BJ (cell line): ENCODE data around the gene BICD2. TPM values are rescaled to one million over a fixed set of nuclear protein-coding genes. Genes with fewer than 3 reads are reported as not detected.

ENCODE experiments used
- CTCF ChIA-PET: fragments of 350-600 bp; formaldehyde crosslinking; extraction: SDS; loops from one replicate; lab custom pipeline; 2021; ENCODE audit warnings: antibody characterized with exemption, inconsistent platforms; lab: Yijun Ruan, JAX
- POLR2A ChIA-PET: fragments of 300-600 bp; sonication (Branson Sonifier 250); formaldehyde crosslinking; extraction: SDS; loops from one replicate; lab custom pipeline; 2021; ENCODE audit warnings: antibody characterized with exemption; lab: Charles Lee
- DNase-seq: peaks from one replicate; pipeline ENCODE4 v3.0.0-alpha.2; 2011; ENCODE audit warnings: low read depth
- H3K27me3 ChIP-seq: 2 replicates; pipeline ENCODE4 v1.6.0; 2011; ENCODE audit warnings: low read length; ENCODE audit not compliant: control insufficient read depth, insufficient read depth
- H3K36me3 ChIP-seq: 2 replicates; pipeline ENCODE4 v1.5.1; 2011; ENCODE audit warnings: low read length; ENCODE audit not compliant: control insufficient read depth, insufficient read depth
- H3K4me3 ChIP-seq: 2 replicates; pipeline ENCODE4 v1.5.1; 2011; ENCODE audit warnings: low read depth, mild to moderate bottlenecking, control low read depth, low read length
- CTCF ChIP-seq: IDR thresholded peaks from 2 replicates; pipeline ENCODE4 v1.5.1; 2011; ENCODE audit warnings: low read depth, mild to moderate bottlenecking, control low read depth, inconsistent platforms, low read length, moderate library complexity; ENCODE audit not compliant: insufficient read depth
- polyA plus RNA-seq: library from polyadenylated mRNA; depleted of rRNA; stranded (reverse); fragments of >200 nt; gene quantifications from 2 replicates; pipeline ENCODE4 v1.2.3, GENCODE V29; 2011

The BICD2 gene
- polyA plus RNA-seq, 1 experiment = 11.6 TPM

- no peaks in the 10 kb centered on the region; the same call in 1 of the 2 replicates for H3K36me3 ChIP-seq
- no peak for DNase-seq
- ChIA-PET POLR2A (no interaction called here), CTCF (interaction anchor here (0.6 to 1.2 kb wide), 4 partner anchors 11 to 45 kb away, joined by 3 read pairs; no protein-coding TSS in a partner anchor)
- H3K4me3 ChIP-seq = no peak overlapping the region
- no peaks in the 10 kb centered on the region for H3K27me3 ChIP-seq
- no peak for TF ChIP-seq CTCF
These were observed 17.0 kb downstream of the BICD2 start for GRCh38 chr9:92747459-92748232.

GRCh38 chr9:92746567-92747458 lies 17.8 kb downstream of the BICD2 start:
- no peak for TF ChIP-seq CTCF
- ChIA-PET CTCF (interaction anchor here (1.0 to 1.7 kb wide), 4 partner anchors 11 to 44 kb away, joined by 3 to 5 read pairs (median 3); no protein-coding TSS in a partner anchor), POLR2A (no interaction called here)
- Histone ChIP-seq H3K4me3 (no peak overlapping the region), H3K27me3 (no peaks in the 10 kb centered on the region), H3K36me3 (no peaks in the 10 kb centered on the region; the same call in 1 of the 2 replicates)
- no peak for DNase-seq

- H3K27me3 ChIP-seq = no peaks in the 10 kb centered on the region
- no peak for DNase-seq
- ChIA-PET CTCF (interaction anchor here (0.9 to 1.7 kb wide), 2 partner anchors 11 to 14 kb away, joined by 4 to 5 read pairs; no protein-coding TSS in a partner anchor), POLR2A (no interaction called here)
- no peak overlapping the region for H3K4me3 ChIP-seq
- no peak for TF ChIP-seq CTCF
- H3K36me3 ChIP-seq = no peaks in the 10 kb centered on the region; the same call in 1 of the 2 replicates
These were observed 18.8 kb downstream of the BICD2 start for GRCh38 chr9:92745881-92746280.

GRCh38 chr9:92745331-92745730 lies 19.3 kb downstream of the BICD2 start:
- ChIA-PET POLR2A (no interaction called here), CTCF (interaction anchor here (0.9 to 1.7 kb wide), 3 partner anchors 10 to 13 kb away, joined by 4 to 5 read pairs (median 4); no protein-coding TSS in a partner anchor)
- no peak for TF ChIP-seq CTCF
- H3K36me3 ChIP-seq = no peaks in the 10 kb centered on the region; the same call in 1 of the 2 replicates
- DNase-seq = no peak
- H3K27me3 ChIP-seq = no peaks in the 10 kb centered on the region
- H3K4me3 ChIP-seq = no peak overlapping the region

- TF ChIP-seq CTCF = no peak
- Histone ChIP-seq H3K36me3 (no peaks in the 10 kb centered on the region), H3K27me3 (no peaks in the 10 kb centered on the region), H3K4me3 (no peak overlapping the region)
- no peak for DNase-seq
- CTCF ChIA-PET = interaction anchor here (1.0 kb wide), 1 partner anchor 25 kb away, joined by 3 read pairs; no protein-coding TSS in a partner anchor
- POLR2A ChIA-PET = no interaction called here
These were observed 23.7 kb downstream of the BICD2 start for GRCh38 chr9:92740969-92741368.
